Hindlimb muscle (tissue), 1 donor: Measurements from ENCODE around the gene LRRC7. TPM values are rescaled to one million over a fixed set of nuclear protein-coding genes. Genes with fewer than 3 reads are reported as not detected.
A peak's percentile ranks its signal among the peaks of the same experiment; 100 is the strongest.
"Not testable (repeated sequence)": the region's sequence is repeated elsewhere in the genome, so short reads cannot be mapped to it uniquely, and the experiment has no call there.

Experiments used
- DNase-seq: peaks from one replicate; pipeline ENCODE4 v3.0.0-alpha.2; 2013
- polyA plus RNA-seq: library from polyadenylated mRNA; unstranded; fragments of 120-200 nt; gene quantifications from one replicate; pipeline ENCODE4 v1.2.1, GENCODE V29; 2013; ENCODE audit not compliant: insufficient read length

The LRRC7 gene
- polyA plus RNA-seq, 1 donor = 18.9 TPM

- no peak for DNase-seq
These were observed 476.1 kb downstream of the LRRC7 start for GRCh38 chr1:70043804-70044203.

- no peak for DNase-seq
These were observed 477.1 kb downstream of the LRRC7 start for GRCh38 chr1:70044832-70045231.

DNA sequence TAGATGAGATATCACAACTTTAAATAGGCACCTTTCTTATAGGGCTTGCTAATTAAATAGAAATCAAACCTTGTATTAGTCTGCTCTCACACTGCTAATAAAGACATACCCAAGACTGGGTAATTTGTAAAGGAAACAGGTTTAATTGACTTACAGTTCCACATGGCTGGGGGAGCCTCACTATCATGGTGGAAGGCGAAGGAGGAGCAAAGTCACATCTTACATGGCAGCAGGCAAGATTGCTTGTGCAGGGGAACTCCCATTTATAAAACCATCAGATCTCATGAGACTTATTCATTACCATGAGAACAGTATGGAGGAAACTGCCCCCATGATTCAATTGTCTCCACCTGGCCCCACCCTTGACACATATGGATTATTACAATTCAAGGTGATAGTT, 477.9 kb downstream of the LRRC7 start:
- DNase-seq = not testable (repeated sequence)

DNA sequence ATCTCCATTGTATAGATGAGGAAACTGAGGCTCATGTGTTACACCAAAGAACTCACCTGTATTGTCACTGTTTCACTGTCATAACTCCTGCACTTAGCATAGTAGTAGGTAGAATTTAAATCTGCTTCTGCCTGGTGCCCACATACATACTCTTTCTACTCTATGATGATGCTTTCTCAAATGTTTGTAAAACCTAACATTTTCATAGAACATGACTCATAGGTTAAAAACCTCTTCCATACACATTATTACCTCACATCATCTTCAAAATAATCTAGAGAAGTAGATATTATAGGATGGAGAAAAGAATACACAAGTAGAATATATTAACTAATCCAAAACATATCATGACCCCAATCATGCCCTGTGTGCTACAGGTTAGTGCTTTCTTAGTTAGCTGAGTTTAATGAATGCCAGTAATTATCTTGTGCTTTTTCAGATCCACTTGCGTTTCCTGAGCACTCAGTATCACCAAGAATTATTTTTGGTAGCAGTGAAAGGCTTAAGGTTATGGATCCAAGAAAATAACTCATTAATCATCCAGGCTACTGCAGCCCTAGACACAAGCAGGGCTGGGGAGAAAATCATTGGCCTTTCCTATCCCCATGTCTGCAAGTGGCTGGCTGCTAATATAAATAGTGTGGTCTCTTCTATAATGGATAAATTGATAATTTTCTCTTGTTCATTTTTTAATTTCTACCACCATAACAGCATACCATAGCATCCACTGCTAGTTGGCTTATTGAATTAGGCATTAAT, 480.8 kb downstream of the LRRC7 start:
- no peak for DNase-seq

DNA sequence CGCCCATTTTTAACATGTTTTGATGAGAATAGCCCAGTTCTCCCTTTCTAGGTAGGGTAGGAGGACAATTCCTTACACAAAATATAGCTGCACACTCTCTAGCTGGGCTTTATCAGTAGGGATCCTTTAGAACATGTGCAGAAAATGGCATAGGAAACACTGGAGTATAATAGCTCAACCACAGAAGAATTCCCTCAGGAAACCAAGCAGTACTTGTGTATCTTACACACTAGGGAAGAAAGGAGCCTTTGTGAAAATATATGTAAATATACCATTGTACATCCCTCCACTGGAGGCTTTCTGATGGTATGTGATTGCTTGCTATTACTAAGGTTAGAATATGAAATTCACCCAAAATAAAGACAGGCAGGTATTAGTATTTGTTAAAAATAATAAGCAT, 484.2 kb downstream of the LRRC7 start:
- DNase-seq = no peak

DNA sequence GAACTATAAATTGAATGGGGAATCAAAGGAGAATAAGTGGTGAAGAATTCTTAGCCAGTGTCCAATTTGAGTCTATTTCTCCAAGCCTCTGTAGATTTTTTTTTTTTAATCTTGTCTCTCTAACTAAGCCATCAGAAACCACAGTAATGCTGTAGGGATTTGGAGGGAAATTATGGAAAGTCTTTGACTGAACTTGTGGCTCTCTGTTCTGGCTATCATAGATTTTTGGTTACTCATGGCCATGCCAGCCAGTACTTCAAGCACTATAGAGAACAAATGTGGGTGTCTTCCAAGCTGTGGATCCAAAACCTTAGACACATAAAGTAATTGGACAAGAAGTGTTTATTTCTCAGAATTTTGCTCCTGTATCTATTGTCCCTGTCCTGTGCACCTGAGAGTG, 489.8 kb downstream of the LRRC7 start:
- DNase-seq = no peak

DNA sequence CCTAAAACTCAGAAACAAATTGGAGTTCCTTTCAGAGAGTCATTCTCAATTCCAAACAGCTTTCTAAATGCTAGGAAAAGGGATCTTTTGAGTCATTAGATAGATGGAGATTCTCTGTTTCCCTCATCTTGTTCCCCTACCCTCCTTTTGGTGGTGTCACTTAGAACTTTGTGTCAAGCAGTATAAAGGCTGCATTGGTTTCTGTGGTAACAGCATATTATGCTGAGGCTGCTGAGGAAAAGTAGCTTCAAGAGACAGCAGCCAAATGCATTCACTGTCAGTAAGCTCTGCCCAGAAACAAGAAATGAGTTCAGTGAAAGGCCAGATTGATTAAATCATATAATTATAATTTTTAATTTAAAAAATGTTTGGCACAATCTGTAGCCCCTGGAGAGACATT, 493.5 kb downstream of the LRRC7 start:
- DNase-seq = peak; percentile 33

GRCh38 chr1:70063861-70064260, 496.1 kb downstream of the LRRC7 start:
- no peak for DNase-seq

DNA sequence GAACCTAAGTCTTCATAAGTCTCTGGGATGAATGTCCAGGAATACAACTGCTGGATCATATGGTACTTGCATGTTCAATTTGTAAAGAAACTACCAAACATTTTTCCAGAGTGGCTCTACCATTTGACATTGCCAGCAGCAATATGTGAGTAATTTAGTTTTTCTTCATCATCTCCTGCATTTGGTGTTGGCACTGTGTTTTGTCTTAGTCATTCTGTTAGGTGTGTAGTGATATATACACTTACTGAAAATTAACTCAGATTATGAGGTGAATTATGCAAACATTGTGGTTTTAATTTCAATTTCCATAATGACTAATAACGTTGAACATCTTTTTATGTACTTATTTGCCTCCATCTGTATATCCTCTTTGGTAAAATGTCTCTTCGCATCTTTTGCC, 499.0 kb downstream of the LRRC7 start:
- no peak for DNase-seq

- DNase-seq = peak; percentile 36
These were observed 503.9 kb downstream of the LRRC7 start for GRCh38 chr1:70071601-70072000.

GRCh38 chr1:70072231-70072751, 504.6 kb downstream of the LRRC7 start:
- DNase-seq = no peak

DNA sequence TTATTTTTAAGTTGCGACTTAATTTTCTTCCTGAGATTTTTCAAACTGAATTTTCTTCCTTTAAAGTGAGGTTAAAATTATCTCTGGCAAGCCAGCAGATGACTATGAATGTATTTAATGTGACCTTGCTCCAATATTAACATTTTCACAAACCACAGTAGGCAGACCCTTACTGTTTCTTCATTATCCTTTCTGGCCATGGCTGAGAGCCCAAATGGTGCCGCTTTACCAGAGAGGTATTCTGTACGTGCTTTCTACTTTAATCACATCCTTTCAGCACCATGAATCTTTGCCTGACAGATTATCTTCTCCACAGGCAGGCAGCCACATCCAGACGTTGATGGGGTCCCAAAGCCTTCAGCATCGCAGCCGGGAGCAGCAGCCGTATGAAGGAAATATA, 508.0 kb downstream of the LRRC7 start:
- DNase-seq = no peak

- DNase-seq = no peak
These were observed 509.3 kb downstream of the LRRC7 start for GRCh38 chr1:70077066-70077465.

DNA sequence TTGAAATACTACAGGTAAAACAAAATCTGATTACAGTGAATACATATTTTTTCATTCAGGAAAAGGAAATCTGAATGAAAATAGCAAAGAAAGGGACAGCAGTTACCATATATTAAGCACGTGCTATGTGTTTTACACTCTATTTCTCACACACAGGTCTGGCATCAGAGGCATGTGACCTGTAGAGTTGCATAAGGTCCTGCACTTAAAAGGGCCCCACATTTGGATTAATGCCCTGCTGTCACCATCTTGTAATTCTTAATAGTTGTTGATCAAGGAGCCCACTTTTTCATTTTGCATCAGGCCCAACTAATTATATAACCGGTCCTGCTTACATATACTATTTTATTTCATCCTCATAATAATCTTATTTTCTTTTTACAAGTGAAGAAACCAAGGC, 511.8 kb downstream of the LRRC7 start:
- DNase-seq = no peak

DNA sequence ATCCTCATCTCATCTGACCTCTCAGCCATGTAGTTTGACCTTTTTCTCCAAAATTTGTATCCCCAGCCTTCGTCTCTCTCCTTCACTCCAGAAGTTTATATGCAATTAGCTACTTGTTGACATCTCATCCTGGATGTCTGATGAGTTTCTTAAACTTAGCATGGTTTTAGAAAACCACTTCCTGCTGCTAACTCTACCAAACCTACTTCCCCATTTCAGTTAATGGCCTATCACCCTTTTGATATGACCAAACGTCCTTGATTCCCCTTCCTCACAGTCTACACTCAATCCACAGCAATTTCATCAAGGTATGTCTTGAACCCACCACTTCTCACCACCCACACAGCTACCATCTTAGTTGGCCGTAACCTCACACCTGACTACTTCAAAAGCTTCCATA, 515.8 kb downstream of the LRRC7 start:
- DNase-seq = no peak

DNA sequence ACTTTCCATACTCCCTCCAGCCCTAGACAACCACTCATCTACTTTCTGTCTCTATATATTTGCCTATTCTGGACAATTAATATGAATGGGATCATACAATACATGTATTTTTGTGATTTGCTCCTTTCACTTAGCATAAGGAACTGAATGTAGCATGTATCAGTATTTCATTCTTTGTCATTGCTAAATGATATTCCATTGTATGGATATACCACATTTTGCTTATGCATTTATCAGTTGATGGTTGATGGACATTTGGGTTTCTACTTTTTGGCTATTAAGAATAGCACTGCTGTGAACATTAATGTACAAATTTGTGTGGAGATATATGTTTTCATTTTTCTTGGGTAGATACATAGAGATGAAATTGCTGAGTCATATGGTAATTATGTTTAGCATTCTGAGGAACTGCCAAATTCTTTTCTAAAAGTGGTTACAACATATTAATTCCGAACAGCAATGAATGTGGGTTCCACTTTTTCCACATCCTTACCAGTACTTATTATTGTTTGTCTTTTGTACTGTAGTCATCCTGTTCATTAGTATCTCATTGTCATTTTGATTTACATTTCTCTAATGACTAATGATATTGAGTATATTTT, 516.7 kb downstream of the LRRC7 start:
- no peak for DNase-seq

DNA sequence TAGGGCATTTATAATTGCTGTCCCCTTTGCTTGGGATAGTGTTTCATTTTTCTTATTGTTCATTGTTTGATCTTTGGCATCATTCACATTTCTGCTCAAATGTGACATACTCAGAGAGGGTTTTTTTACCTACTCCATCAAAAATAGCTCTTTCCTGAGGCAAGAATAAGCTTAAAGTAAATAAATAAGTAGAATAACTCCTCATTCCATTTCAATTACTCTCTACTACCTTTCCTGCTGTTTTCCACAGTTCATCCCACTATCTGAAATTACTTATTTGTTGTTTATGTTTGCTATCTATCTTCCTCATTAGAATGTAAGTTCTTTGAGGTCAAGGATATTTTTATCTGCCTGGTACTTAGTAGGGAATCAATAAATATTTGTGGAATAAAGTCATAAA, 517.8 kb downstream of the LRRC7 start:
- DNase-seq = no peak

DNA sequence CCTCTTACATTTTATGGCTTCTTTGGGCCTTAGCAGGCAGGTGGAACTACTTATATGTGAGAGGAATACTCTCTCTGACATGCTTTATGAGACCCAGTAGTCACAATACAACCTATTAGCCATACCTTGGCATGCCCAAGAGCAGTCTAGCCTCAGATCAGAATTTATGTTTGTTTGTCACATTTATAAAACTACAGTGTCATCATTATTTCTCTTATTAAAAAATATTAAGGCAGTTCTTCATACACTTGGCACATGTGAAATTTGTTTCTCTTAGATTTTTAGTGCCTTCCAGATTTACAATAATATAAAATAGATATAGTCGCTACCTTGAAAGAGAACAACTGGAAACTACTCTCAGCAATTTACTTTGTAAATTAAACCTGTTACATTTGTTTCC, 519.2 kb downstream of the LRRC7 start:
- DNase-seq = no peak

DNA sequence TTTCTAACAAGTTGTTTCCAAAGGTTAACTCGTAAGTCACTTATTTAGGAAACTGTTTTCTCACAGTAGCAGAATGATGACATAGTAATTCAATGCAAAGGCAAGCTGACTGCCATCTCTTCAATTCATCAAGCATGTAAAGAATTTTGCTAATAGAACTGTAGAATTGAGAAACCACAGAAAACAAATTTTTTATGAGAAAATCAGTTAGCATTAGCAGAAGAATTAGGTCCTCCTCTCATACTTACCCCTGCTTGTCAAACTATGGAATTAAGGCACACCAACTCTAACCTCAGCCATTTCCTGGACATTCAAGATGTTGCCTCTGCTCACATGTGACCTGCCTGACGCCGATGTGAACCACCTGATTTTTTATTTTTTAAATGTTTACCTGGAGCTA, 522.4 kb downstream of the LRRC7 start:
- no peak for DNase-seq

DNA sequence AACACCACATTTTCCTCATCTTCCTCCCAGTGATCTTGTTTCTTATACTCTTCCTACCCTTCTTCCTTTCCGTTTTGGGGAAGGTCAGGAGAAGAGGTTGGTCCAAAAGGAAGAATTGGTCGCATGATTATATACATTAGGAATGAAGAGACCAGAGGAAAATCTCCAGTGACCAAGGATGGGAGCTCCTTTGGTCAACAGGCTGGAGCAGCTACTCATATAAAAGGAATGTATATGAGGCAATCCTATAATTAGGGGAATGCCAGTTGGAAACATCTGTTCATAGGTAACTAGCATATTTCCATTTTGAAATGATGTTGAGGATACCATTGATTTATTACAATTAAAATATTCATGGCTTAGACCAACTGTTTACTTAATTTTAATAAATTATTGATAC, 523.2 kb downstream of the LRRC7 start:
- DNase-seq = no peak

- DNase-seq = no peak
These were observed 524.1 kb downstream of the LRRC7 start for GRCh38 chr1:70091811-70092210.

- peak; percentile 27 for DNase-seq
These were observed 524.8 kb downstream of the LRRC7 start for GRCh38 chr1:70092526-70092925.

DNA sequence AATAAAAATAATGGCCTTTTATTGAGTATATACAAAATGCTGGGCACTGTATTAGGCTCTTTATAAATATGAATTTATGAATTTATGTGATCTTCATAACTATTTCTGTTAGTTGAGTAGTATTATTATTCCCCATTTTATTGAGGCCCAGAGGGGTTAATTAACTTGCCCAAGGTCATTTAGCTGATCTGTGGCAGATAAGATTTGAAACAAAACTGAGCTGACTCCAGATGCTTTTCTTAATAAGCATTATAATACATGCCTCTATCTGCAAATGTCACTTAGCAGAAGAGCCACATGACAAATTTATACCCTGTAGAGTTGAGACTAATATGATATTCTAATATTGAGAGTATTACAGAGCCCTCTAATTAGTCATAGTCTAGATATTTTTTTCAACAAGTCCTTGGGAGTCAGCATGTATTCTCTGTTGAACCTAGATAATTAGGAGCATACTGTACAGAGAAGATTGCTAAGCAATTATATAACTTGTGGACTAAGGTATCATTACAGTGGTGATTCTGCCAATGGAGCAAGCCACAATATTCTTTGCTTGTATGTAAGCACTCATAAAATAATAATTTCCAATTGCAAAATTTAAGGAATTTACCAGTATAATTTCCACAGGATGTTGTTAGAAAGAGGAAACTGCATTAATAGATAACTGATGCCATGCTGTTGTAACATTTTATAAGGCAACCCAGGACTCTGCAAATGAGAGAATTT, 525.7 kb downstream of the LRRC7 start:
- DNase-seq = no peak

DNA sequence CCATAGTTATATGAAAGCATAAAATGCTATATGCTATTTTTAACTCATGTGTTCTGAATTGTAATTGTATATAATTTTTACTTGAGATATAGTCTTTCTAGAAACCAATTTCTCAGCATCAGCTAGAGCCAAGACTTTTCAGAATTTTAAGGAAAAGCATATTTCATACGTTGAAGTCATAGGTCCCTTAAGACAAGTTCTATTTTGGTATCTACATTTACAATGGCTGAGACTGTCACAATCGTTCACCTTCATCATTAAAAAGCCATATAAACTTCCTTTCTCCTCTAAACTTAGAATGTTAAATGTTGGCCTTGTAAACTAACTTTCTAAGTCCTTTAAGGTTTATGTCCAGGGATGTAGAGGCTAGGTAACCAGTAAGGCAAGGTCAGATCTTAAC, 533.5 kb downstream of the LRRC7 start:
- DNase-seq = peak; percentile 40
